Measurements from ENCODE around the gene FOXN4.

The FOXN4 gene

DNA sequence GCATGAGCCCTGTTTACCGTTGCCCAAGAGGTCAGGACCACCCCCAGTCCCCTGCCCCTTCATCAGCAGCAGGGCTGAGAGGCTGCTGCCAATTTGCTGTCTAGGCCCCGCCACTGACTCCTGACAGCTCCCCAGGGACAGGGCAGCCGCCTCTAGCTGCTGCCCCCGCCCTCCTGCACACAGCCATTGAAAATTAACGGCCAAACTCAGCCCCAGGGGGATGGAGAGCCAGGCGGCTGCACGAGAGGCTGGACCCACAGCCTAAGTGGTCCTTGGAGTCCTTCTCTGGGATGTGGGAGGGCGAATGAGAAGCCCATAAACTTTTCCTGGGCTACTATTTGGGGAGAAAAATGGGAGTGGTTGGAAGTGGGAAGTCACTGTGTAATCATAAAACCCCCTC lies 4.6 kb downstream of the FOXN4 start:
- DNase-seq: no peak

DNA sequence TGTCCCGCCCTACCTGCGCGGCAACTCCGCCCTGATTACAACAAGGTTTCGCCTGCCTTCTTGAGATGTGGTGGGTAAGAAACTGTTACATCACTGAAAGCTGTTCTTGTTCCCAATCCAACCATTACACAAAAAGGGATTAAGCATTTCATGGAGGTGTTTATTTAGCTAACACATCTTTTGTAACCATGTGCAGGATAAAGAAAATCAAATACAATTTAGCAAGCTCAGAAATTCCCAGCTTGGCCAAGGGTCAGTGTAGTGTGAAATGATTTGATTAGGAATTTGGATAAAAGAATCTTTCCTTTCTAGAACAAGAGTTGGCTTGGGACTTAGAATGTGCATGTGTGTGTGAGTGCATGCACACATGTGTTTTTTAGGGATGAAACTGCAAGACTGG lies 6.3 kb downstream of the FOXN4 start:
- no peak for DNase-seq

DNA sequence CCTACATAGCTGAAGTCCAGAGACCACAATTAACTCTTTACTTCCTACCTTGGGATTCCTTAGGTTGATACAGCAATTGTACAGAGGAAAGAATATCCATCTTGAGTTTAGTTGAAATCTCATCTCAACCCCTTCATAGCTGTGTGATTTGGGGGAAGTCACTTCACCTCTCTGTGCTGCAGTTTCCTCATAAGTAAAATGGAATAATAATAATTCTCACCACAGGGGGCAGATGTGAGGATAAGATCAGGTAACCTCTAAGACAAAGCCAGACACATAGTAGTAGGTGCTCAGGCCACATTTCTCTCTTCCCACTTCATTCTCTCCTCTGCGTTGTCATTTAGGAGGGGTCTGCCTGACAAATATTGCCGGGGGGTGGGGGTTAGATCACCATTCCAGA lies 6.7 kb downstream of the FOXN4 start:
- no peak for DNase-seq

DNA sequence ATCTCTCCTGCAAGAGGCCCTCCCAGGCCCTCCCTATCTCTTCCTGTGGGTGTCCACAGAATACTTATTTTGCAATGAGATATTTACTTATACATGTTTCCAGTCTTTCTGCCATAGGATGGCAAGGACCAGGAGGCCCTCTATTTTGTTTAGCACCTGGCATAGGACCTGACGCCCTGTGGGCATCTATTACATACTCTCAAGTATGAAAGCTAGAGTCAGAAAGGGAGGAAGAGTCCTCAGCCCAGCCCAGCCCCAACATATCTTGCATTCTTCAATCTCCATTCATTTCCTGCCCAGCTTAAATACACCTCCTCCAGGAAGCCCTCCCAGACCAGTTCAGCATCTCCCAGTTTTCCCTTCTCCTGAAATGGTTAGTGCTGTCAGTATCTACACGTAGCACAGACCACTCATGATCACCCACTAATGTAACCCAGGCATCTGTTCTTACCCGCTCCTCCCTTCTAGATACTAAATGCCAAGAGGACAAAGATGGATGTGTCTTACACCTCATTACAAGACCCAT lies 7.4 kb downstream of the FOXN4 start:
- no peak for DNase-seq

DNA sequence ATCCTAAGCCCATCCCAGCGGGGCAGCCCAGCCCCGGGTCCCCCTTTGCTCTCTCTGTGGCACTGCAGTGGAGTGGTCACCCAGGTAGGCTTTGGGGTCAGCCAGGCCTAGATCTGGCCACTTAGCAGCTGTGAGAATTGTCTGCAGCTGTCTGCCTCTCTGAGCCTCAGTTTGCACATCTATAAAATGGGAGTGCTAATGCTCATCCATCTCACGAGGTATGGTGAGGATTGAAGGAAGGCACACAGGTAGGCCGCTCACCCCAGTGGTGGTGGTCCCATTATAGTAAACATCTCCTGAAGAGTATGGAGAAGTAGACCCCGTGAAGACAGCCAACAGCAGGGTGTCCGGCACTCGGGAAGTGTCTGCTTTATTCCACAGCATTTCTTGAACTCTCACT lies 9.2 kb downstream of the FOXN4 start:
- DNase-seq: no peak

DNA sequence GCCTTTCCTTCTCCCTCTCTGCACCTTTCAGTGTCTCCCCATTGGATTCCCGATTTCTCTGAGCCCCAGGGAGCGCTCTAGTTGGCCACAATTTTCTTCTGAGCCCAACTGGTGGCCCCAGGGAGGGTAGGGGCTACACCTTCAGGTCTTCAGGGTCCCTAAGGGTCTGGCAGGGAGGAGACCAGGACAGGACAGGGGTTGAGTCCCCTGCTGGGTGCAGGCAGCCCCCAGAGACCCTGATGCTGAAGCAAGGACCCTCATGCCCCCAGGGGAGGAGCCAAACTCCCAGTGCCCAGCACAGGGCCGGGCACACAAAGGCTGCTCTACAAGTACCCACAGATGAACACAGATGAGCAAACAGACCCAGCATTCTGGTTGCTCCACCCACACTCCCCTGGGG lies 12.7 kb downstream of the FOXN4 start:
- no peak for DNase-seq

DNA sequence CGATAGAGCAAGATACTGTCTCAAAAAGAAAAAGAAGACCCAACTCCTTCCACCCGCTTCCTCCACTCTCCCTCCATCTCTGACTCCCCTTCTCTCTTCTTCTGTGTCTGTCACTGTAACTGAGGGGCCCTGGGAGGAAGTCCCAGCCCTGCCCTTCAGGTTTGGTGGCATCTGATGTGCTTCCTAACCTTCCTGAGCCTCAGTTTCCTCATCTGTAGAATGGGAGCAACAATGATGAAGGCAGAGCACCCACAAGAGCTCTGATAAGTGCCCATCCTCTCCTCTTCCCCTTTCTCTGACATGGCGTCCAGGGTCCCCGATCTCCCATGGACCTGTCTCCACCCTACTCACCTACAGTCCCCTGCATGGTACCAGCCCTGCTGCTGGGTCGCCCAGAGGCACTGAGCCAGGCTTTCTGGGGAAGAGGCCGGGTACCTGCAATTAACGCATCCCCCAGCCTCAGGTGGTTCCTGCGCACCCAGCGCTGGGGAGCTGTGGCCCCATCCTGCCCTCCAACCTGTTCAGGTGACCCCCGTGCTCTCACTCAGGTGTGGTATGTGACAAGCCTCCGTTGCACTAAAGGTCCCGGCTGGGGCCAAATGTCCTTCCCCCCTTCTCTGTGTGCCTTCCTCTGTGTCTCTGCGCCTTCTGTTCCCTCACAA lies 13.2 kb downstream of the FOXN4 start:
- DNase-seq: no peak

DNA sequence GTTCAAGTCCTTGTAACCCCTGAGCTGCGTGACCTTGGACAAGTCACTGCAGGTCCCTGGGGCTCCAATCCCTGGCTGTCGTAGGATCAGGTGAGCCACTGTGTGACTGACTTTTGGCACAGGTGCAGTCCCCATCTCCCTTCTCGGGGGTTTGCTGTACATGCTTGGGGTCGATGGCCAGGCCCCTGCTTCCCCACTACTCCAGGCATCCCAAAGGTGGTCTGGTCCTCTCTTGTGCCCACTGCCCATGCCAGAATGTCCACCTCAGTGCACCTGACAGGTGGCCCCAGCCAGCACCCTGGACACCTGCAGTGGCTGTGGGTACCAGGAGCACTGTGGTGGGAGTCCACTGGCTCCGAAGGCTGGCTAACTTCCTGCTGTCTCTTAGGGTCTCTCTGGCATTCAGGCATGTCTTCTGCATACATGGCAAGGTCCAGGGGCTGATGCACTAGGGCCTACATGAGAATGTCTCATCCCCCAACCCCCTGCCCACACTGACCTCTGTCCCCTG lies 14.7 kb downstream of the FOXN4 start:
- DNase-seq: no peak

DNA sequence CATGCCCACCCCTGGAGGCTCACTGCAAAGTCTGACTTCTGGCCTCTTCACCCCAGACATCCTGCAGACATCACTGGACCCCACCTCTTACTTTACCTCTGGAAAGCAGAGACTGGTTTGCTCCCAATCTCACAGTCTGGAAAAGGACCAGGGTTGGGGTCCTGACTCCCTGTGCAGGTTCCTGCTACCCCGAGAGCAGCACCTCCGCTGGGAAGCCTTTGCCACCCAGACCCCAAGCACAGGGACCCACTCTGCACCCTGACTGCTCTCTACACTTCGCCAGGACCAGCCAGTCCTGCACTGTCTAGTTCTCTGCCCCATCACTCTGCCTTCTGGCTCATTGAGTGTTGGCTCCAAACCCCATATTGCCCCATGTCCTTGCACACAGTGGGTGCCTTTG lies 16.0 kb downstream of the FOXN4 start:
- DNase-seq: no peak

DNA sequence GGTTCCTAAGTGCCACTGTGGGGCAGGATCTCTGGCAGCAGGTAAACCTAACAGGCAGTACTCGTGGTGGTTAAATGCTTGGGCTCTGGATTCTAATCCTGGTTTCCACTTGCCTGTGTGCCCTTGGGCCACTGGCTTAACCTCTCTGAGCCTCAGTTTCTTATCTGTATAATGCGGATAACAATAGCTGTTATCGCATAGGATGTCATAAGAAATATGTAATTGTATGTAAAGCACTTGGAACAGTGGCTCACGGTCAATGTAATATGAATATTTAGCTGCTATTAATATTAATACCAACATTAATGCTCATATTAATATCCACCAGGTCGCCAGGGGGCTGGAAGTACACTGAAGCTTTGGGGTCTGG lies 16.8 kb downstream of the FOXN4 start:
- no peak for DNase-seq

DNA sequence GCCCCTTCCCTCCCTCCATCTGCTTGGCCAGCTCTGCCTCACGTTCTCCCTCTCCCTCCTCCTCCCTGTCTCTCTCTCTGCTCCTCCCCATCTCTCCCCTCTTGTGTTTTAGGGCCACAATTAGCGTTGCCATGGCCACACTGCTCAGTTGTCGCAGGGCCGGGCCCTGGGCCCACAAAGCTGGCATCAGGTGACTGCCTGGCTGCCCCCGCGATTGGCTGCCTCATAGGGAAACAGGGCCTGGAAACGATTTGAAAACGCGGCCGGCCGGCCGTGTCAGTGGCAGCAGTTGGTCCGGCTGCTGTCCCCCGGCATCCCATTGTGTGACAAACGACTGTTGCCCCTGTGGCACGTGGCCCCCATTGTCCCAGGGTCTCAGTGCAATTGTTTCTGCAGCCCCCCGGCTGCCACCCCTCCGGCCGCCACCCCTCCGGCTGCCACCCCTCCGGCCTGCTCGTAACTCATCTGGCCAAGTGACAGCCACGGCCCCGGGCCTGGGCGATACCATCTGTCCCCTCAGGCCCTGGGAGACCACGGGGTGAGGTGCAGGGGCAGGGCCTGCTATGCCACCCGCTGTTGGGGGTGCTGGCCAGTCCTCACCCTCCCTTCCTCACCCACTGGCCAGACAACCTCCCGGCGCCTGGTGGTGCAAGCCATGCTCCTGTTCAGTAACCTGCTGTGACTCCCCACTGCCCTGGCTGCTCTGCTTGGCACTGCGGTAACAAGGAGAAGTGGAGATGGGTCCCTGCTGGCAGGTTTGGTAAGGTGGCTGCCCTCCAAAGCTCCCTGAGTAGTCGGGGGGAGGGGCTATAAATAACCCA lies 17.4 kb downstream of the FOXN4 start:
- DNase-seq: no peak

DNA sequence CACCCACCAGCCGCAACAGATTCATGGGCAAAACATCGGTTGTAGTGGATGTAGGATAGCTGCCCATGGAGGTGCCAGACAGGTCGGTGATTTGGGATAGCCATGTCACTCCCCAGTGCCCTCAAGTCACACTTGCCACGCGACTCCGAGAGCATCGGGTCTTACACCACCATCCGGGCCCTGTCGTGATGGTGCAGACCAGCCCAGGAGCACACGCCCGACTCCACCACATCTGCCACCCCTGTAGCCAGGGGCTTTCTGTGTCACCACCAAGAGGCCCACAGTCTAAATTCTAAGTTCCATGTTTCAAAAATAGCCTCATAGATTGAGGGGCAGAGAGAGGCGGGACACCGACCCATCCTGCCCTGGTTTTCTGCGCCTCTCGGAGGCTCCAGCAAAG lies 18.0 kb downstream of the FOXN4 start:
- DNase-seq: no peak

DNA sequence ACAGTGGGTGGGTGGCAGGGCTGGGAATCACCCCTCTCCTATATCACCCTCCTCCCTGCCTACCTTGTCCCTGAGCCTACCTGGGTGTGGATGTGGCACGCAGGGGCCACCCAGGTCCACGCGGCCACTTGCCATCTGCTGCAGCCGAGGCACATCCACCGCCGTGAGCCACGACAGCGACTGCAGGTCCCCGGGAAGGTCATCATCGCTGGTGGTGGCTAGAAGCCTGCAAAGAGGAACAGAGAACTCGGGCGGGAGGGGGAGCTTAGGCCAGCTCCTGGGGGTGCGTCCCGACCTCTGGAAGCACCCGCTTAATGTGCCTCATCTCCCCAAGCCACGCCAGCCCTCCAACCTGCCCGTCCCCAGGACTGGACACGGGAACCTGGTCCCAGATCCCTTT lies 19.0 kb downstream of the FOXN4 start:
- no peak for DNase-seq

DNA sequence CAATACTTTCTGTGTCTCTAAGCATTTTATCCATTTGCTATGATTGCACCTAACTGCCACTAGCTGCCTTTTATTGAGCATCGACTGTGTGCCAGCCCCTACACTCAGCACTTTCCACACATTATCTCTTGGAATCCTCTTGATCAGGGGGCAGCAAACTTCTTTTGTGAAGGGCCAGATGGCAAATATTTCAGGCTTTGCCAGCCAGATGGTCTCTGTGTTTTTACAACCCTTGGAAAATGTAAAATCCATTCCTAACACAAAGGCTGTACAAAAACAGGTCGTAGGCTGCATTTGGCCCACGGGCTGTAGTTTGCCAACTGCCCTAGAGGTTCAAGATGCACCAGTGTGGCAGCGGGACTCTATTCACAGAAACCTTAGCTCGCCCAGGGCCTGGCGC lies 19.5 kb downstream of the FOXN4 start:
- no peak for DNase-seq

DNA sequence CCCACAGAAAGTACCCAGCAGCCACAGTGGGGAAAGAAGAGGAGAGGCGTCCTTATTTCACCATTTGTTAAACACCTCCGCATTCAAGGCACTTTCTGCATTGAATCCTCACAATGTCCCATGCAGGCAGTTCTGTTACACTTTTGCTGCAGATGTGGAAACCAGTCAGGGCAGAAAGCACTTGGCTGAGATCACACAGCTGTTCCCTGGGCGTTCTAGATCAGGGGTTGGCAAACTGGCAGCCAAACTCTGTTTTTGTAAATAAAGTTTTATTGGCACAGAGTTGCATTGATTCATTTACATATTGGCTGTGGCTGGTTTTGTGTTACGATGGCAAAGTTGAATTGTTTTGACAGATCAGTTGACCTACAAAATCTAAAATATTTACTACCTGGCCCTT lies 20.1 kb downstream of the FOXN4 start:
- no peak for DNase-seq

DNA sequence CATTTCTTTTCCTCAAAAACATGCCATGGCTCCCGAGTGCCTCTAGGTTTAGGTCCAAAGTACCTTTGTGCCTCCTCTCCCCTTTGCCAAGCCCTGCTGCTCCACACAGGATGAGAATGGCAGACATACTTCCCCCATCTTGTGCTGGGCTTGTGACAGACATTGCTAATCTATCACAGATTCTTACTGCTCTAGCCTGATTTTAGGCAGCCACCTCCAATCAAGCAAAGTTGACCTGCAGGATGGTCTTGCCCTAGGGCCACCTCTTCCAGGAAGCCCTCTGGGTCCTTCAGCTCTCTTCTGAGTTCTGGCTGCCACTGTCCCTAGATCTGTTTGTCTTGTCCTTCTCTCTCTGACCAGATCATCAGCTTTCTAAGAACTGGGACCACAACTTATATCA lies 20.5 kb downstream of the FOXN4 start:
- DNase-seq: no peak

DNA sequence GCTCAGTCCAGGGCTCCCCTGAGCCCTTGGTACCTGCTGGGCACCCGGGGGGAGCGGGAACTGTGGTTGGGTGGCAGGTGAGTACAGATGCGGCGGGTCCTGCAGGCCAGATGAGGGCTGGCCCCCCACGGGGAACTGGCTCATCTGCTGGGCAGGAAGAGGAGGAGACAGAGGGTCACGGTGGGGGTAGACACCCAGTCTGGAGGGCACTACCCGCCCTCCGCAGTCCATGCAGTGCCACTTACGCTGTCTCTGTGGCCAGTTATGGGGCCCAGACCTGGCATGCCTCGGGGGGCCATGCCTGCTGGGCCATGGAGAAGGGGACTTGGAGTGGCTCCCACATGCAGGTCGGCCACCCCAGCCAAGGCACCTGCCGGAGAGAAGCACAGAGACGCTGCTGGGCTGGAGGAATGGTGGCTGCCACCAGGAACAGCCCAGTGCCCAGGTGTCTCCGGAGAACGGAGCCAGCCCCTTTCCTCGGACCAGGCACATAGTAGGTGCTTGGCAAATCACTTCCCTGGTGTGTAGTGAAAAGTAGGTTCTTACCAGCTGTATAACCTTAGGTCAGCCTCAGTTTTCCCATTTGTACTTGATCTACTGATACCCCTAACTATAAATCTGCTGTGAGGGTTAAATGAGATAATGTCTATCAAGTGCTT lies 21.1 kb downstream of the FOXN4 start:
- no peak for DNase-seq

DNA sequence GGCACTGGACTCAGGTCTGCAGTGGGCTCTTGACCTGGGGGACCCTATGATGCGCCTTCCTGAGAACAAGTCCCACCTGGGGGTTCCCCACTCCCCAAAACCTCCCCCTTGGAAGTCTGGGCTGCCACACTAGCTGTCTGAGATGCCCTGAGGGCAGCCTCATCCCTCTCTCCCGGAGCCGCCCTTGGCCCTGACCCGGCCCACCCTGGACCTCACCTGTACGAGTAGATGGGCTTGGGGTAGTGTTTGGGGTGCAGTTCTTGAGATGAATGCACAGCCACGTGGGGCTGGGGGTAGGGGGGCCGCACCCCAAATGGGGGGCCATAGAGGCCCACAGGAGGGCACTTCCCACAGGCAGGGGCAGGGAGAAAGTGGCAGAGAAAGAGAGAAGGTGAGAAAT lies 21.9 kb downstream of the FOXN4 start:
- no peak for DNase-seq

DNA sequence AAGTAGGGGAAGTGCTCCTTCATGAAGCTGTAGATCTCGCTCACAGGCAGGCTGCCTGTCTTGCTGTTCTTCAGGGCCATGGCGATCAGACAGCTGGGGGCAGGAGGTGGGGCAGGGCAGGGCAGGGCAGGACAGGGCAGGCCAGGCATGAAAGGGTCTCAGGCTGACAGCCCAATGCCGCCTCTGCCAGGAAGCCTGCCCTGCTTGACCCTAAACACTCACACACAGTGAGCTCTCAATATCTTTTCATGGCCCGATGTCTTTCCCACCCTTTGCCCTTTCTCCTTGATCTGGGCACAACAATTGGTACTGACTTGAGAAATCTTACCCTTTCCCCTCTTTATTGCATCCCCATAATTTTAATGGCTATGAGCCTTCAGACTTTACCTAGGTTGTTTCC lies 22.4 kb downstream of the FOXN4 start:
- DNase-seq: no peak

DNA sequence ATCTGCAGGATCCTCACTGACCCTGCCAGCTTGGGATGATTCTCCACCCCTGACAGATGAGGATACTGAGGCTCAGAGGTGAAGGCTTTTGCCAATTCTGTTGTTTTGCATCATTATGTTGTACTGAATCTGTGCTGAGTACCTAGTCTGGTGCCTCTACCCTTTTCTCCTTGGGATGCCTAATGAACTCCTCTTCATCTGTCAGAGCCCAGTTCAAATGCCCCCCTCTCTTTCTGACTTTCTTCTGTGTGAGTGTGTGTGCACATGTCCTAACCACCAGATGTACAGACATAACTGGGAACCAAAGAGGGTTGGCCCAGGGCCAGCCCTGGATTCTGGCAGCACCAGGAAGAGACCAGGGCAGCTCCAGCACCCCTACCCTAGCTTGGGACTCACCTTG lies 22.8 kb downstream of the FOXN4 start:
- DNase-seq: no peak

DNA sequence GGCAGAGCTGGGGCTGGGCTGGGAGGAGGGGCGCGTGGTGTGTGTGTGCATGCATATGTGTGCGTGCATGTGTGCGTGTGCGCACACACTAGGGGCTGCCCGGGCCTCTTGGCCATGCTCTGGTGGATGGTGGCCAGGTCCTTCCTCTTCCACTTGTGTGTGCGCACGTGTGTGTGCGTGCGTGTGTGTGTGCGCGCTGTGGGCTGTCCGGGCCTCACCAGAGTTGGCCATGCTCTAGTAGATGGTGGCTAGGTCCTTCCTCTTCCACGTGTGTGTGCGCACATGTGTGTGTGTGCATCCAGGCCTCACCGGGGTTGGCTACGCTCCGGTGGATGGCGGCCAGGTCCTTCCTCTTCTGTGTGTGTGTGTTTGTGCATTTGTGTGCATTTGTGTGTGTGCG lies 24.7 kb downstream of the FOXN4 start:
- no peak for DNase-seq

DNA sequence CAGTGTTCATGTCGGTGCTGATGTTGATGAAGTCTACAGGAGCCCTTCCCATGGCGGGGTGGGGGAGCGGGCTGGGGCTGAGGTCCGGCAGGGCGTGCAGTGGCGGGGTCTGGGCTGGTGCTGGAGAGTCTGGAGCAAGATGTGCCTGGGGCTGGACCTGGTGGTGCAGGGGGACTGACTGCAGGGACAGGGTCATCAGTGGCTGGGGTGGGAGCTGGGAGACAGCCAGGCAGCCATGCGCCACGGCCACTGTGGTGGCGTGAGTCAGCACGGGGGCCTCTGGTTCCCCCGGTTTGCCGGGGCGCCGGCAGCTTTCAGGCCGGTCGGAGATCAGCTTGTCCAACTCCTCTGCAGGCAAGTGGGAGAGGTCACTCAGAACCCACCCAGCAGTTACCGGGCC lies 27.6 kb downstream of the FOXN4 start:
- no peak for DNase-seq

DNA sequence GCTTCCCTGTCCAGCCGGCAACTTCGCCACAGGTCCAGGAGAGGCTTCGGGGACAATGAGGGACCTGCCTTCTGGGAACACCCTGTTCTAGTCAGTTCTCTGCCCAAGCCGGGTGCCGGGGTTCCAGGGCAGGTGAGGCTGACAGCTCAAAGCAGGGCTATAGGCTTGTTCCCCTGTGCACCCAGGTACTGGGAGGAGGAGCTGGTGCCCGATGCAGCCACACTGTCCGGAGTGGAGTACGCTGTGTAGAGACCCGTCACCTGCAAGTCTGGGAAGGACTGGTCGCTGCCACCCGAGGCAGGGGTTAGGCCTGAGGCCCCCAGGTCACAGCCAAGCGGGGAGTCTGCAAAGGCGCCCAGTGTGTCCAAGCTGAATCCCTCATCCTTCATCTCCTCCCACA lies 29.6 kb downstream of the FOXN4 start:
- no peak for DNase-seq

DNA sequence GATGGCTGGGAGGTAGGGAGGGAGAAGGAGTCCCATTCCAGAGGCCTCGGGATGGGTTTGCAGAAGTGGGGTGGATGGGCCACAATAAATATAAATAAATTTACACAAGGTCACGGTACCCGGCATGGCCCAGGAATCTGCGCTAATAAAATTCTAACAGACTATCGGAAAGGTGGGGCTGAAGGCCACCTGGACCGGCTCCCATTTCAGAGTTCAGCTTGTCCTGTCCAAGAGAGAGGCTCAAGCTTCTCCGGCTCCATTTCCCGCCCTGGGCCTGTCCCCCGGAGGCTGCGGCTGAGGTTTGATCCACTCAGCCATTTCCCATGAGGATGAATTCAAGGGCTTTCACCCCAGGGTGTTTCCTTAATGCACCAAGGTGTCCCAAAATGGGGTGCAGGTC lies 30.2 kb downstream of the FOXN4 start:
- DNase-seq: no peak

All from stimulated activated CD4-positive, alpha-beta T cell treated with anti-CD3 and anti-CD28 coated beads, Interleukin-4, amount 100 ng/mL, for 1 hour (primary cell).